NCI-H446 treated with DMSO at 0.1 percent for 48 hours (cell line): ENCODE data around the gene ADCYAP1R1.

ENCODE experiments used
- DNase-seq: peaks from one replicate; lab custom pipeline; 2025; lab: John Stamatoyannopoulos, UW

Gene ADCYAP1R1

DNA sequence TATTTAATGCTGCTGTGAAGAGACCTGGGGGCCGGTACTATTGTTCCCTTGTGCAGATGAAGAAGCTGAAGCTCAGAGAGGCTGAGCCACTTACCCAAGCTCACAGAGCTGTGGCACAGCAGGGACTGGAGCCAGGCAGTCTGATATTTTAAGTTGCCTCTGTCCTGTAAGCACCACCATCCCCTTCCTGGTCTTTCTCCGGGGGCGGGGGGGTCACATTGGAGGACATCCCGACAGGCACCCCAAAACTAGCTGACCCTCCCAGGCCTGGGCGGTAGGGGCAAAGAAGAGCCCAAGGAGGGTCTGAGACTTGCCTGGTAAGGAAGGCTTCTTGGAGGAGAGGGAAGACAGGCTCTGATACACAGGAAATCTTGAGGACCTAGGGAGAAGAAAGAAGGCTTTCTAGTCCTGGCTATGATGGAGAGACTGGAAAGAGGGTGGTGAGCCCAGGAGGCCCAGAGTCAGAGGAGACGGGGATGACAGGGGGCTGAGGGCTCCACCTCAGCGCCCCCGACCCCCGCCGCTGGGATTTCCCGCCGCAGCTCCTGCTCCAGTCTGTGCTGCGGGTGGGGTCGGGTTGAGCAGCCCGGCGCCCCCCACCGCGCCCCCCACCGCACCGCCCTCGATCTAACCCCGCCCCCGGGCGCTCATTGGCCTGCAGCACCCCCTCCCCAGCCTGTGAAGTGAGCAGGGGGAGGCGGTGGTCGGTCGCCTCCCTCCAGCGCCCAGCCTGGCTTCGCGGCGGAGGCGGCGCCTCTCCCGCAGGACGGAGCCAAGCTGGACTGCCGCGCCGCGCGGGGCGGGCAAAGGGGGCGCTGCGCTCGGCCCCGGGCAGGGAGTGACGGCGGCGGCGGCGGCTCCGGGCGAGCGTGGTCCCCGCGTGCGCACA, at the start of gene ADCYAP1R1:
TSS of gene ADCYAP1R1 (plus strand) at position 711 of the 889 bp plus-strand sequence. CDS start 10,957 bp downstream, outside the sequence.
- peak; percentile 38 for DNase-seq

DNA sequence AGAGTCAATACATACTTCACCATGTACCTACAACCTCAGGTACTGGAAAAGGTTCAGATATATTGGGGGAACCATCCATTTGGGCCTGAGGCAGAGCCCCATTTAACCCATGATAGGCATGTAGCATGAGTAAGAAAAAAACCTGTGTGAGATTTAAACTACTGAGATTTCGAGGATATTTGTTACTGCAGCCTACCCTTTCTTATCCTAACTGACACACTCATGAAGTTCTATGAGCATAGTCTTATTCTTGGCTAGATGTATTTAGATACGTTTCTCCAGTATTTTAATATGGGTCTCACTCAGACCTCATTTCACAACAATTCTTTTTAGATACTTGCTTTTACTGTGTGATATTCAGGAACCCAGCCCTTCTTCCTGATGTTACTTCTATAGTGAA, 49.0 kb upstream of the ADCYAP1R1 start:
- DNase-seq: no peak

DNA sequence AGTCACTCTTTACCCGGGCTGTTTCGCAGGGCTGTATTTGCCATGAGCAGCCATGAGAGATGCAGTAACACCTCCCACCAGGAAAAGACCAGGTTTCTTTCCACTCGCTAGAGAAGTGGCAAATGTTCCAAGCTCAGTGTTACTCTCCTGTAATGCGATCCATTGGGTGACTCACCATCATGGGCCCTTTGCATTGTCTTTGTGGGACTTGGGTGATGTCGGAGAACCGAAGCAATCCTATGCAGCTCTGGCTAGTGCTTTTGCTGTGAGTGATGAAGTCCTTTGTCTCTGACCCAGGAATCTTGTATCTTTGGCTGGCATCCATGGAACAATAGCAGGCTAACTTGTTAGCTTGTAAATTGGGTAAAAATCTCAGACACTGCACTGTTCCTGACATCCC, 48.4 kb upstream of the ADCYAP1R1 start:
- DNase-seq: no peak

DNA sequence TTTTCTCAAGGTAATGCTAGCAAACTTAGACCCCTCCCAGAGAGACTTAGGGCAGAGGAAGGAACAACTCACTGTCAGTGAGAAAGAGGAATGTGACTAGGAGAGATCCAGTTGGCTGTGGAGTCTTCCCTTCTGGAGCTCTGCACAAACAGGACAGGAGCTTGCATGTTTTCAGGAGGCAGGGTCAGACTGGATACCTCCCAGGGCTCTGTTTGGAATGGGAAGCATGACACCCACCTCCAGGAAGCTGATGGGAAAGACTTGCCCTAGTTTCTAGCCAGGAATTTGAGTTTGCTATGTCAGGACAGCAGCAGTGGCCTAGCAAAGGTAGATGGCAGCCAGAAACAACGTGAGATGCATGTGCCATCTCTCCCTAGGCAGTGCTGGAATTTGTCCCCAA, 47.7 kb upstream of the ADCYAP1R1 start:
- DNase-seq: no peak

DNA sequence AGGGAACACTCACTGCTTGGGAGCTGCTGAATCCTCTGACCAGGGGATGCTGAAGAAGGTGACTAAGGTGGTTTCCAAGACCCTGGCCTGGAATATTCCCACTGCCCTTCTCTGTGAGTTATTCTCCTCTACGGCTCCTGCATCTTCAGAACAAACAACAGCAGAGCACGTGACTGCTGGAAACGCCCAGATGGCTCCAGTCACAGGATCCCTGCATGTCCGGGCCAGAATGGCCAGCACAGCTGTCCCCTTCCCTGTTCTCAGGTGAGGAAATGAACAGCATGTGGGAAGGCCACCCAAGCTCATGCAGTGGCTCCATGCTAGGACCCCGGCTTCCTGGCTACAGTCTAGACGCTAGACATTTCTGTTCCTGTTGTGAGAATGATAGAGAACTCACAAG, 45.3 kb upstream of the ADCYAP1R1 start:
- DNase-seq: no peak

DNA sequence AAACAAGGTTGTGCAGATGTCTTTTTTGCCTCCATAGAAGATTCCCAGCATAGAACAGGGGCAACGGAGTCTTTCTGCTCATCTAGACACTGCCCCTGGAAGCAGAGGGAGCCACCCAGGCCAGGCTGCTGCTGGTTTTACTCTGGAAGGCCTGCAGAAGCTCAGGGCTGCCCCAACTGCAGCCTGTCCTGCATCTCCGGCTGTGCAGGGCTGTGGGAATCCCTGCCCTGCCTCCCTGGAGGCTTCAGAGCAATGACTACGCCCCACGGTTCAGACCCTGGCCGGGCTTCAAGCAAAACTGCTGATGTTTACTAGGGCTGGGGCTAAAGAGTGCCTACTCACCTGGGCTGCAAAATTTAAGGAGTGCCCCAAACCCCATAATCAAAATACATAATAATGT, 44.5 kb upstream of the ADCYAP1R1 start:
- DNase-seq: no peak

GRCh38 chr7:31014826-31015225, 37.3 kb upstream of the ADCYAP1R1 start:
- no peak for DNase-seq

GRCh38 chr7:31017032-31017675, 35.0 kb upstream of the ADCYAP1R1 start:
- DNase-seq: no peak

DNA sequence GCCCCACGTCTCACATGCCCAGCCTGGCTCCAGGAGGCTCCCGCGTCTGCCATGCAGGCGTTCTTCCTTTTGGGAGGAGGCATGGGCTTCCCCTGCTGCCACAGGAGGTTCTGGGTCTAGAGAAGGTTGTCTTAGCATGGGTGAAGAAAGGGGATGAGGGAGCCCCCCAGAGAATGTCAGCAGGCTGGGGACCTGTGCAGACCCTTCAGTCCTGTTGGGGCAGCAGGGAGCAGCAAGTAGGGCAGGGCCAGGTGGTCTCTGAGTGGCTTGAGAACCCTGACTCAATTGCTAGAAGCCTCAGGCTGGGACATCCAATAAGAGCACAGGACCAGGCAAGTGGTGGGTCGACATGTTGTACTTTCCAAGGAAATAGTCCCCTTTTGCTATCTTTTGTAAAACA, 34.4 kb upstream of the ADCYAP1R1 start:
- DNase-seq: no peak

- no peak for DNase-seq
Measured at GRCh38 chr7:31019509-31019908, 32.6 kb upstream of the ADCYAP1R1 start.

DNA sequence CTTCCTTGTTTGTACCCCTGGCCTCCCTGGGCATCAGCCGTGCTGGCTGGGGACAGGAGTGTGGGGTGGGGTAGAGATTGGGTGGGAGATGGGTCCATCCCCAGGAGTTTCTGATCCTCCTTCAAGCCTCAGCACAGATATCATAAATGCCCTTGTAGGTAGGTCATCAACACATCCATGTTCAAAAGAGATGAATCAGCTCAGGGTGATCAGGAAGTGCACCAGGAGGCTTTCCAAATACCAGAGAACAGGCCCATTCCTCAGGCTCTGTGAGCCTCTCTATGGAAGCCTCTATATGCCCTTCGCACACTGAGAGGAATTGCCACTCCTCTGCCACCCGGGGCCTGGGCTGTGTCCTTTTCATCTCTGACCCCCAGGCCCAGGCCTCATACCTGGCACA, 31.9 kb upstream of the ADCYAP1R1 start:
- no peak for DNase-seq

- DNase-seq: no peak
Measured at GRCh38 chr7:31020652-31021051, 31.5 kb upstream of the ADCYAP1R1 start.

- no peak for DNase-seq
Measured at GRCh38 chr7:31022117-31022516, 30.0 kb upstream of the ADCYAP1R1 start.

DNA sequence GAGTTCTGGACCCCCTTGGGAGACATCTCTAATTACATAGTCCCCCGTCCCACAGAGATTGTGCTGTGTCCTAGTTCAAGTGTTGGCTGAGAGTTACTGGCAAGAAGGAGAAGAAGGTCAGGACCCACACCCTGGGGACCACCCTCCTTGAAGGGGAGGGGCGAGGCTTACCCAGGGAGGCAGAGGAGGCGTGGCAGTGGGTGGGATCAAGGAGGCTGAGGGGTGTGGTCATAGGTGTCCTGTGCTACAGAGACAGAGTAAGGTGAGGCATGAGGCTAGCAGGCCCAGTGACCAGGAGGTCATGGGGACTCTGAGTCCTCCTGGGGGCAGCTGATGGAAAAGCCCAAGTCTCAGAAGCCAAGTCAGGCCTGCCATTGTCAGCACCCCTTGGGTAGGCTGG, 29.4 kb upstream of the ADCYAP1R1 start:
- no peak for DNase-seq

- DNase-seq: no peak
Measured at GRCh38 chr7:31023877-31024276, 28.2 kb upstream of the ADCYAP1R1 start.

DNA sequence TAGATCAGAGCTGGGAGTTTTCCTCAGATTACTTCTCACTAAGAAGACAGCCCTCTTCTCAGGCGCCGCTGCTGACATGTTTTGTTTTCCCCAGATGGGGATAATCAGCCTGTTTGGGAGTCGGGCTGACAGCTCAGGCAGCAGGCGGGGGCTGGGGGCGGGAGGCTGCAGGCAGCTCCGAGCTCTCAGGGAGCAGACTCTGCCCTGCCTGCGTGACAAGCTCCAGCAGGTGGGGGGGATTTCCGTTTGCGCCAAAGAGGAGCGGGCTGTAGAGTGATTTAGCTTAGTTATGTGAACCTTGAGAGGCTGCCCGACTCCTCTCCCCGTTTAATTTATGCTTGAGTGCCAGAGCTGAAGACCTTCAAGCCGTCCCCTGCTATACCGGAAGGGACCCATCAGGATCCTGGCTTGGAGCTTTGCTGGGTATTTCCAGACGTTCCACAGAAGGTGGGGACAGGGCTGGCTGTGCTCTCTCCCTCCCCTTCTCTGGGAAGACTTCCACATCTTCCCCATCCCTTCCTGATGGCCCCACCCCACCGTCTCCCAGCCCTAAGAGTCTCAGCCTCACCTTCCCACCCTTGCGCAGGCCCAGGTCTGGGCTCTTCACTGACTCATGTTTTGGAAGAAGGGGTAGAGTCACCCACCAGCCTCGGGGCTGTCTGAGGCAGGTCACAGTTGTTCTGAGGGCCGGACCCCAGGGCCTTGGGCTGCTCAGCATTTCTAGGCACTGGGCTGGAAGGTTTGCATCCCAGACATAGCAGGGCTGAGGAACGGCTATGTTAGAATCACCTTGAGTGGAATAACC, 24.7 kb upstream of the ADCYAP1R1 start:
- DNase-seq: peak; percentile 28

- DNase-seq: no peak
Measured at GRCh38 chr7:31028006-31028405, 24.1 kb upstream of the ADCYAP1R1 start.

DNA sequence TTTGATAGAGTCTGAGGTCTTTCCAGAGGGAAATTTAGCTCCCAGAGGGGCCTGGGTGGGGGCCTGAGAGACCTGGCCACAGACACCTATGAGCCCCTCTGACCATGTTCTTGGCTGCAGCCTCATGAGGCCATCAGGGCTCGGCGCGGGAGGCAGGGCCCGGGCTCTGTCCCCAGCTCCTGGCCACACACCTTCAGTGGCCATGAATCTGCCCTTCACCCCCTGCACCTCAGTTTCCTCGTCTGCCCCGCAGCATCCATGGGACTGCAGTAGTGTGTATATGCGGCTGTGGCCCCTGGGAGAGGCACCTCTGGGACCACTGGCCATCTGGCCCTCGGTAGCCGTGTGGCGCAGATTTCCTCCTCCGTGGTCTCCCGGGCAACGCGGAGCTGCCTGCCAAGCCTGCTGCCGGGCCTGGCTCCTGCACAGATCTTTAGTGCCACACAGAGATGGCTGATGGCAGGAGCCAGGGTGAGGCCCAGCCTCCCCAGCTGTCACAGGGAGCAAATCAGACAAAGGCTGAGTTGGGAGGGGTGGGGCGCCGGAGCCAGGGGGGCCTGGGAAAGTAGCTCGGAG, 23.6 kb upstream of the ADCYAP1R1 start:
- peak; percentile 90 for DNase-seq

DNA sequence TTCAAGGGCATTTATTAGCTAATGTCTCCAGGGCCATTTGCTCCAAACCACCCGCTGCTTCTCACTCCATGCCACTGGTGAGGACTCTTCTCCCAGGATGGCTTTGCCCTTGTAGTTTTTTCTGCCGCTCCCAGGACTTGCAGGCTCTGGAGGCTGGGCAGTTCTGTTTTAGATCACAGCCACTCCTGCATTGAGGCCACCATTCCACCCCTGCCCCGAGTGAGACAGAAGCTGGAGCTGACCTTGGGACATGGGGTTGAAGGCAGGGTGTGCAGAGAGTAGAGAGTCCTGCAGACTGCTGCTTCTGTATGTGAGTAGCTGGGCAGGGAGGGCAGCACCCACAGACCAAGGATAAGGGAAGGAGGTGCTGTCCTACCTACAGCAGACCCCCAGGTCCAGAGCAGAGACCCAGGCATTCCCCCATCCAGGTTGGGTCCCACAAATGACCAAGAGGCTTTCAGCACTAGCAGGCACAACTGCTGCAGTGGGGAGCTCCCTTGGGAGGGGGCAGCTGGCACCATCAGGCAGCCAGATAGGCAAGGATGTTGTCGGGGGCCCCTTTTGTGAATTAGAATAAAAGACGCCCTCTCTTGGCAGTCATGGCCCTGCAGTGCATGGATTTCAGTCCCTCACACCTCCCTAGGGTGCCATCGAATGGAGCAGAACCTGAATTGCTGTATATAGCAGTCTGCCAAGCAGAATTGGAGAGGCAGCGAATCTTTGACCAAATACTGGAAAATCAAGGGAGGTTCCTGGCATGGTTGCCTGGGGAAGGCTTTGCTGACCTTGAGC, 22.7 kb upstream of the ADCYAP1R1 start:
- peak; percentile 41 for DNase-seq

GRCh38 chr7:31033674-31034300, 18.3 kb upstream of the ADCYAP1R1 start:
- no peak for DNase-seq

DNA sequence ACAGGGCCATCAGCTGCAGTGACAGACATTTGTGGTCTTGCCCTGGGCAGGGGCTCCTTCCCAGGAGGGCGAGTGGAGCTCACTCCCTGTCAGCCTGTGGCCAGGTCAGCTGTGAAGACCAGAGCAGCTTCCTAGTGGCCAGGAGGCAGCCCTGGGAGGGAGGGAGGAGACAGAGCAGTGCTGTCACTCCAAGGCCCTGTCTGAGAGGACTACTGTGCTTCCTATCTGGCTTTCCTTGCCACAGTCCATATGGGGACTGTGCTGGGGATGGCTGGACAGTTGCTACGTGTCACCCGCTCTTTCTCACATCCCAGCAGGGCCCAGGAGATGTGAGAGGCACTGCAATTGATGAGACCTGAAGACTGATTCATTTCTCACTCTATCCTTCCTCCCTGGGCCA, 15.2 kb upstream of the ADCYAP1R1 start:
- no peak for DNase-seq
